T-helper 2 cell treated with Interferon-gamma antibody and Interleukin-4, amounts not matched to agents 5 μg/mL and 100 μg/mL, for 36 hours (primary cell): ENCODE results near the gene GABPB1.

ENCODE experiments used
- DNase-seq: peaks from one replicate; pipeline ENCODE4 v3.0.0; 2021; ENCODE audit warnings: low spot score
- H3K27ac Mint-ChIP-seq: one replicate; pipeline ENCODE4 v1.8.0; 2021; ENCODE audit warnings: mild to moderate bottlenecking, mixed read lengths
- H3K27me3 Mint-ChIP-seq: one replicate; pipeline ENCODE4 v1.8.0; 2021; ENCODE audit warnings: low read depth, mixed read lengths
- H3K36me3 Mint-ChIP-seq: one replicate; pipeline ENCODE4 v1.8.0; 2021; ENCODE audit warnings: low read depth, mixed read lengths
- H3K4me1 Mint-ChIP-seq: one replicate; pipeline ENCODE4 v1.8.0; 2021; ENCODE audit warnings: low read depth, mixed read lengths
- H3K4me3 Mint-ChIP-seq: one replicate; pipeline ENCODE4 v1.8.0; 2022; ENCODE audit warnings: mild to moderate bottlenecking, moderate library complexity, mixed read lengths
- H3K9me3 Mint-ChIP-seq: one replicate; pipeline ENCODE4 v1.8.0; 2021; ENCODE audit warnings: mixed read lengths

Gene GABPB1

DNA sequence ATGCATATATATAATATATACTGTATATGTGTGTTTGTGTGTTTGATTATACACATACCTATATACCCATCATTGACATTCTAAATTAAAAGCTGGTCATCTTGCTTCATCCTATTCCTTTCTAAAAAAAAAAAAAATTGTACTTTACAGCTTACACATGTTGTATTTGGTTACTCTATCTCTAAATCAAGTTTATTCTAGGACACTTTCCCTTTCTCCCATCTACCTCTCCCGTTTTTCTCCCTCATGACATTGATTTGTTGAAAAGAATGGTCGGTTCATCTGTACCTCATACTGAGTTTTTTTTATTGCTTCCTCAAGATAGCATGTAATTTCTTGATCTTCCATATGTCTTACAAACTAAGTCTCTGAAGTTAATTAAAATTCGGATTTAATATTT is 26.9 kb downstream of the GABPB1 start:
- no peak overlapping the region for H3K4me3 Mint-ChIP-seq
- peaks cover 10% of the 10 kb centered on the region for H3K4me1 Mint-ChIP-seq
- H3K9me3 Mint-ChIP-seq = no peaks in the 10 kb centered on the region
- no peaks in the 10 kb centered on the region for H3K27me3 Mint-ChIP-seq
- no peak overlapping the region for H3K27ac Mint-ChIP-seq
- peaks cover 8% of the 10 kb centered on the region for H3K36me3 Mint-ChIP-seq
- DNase-seq = no peak

DNA sequence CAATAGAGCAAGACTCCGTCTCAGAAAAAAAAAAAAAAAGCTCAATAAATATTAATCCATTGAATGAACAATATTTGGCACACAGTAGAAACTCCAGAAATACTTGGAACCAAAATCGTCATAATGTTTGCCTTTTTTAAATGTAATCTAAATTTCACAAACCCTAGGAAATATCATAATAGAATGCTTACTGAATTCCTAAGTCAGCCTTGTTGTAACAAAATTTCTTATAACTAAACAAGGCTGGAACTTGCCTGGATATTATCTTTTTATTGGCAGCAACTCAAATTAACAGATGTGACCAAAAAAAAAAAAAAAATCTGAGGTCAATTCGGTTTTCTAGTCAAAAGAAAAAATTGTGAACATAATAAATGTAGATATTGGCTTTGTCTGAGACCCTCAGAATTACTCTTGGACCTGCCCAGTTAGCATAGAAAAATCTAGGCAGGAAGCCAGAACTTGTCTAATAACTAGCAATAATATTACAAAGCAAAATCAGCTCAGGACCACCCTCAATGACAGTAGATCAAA is 33.3 kb downstream of the GABPB1 start:
- H3K27me3 Mint-ChIP-seq = no peaks in the 10 kb centered on the region
- no peak overlapping the region for H3K27ac Mint-ChIP-seq
- DNase-seq = no peak
- no peaks in the 10 kb centered on the region for H3K9me3 Mint-ChIP-seq
- peaks cover 17% of the 10 kb centered on the region for H3K4me1 Mint-ChIP-seq
- no peak overlapping the region for H3K4me3 Mint-ChIP-seq
- no peaks in the 10 kb centered on the region for H3K36me3 Mint-ChIP-seq

DNA sequence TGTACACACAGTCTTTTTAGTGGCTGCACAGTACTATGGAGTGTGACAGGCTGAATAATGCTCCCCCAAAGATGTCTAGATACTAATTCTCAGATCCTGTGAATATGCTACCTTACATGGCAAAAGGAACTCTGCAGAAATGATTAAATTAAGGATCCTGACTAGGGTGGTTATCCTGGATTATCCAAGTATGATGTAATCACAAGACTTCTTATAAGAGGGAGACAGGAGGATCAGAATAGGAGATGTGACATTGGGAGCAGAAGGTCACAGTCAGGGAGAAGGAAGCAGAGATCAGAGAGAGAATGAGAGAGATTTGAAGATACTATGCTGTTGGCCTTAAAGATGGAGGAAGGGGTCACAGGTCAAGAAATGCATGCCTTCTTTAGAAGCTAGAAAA is 34.5 kb downstream of the GABPB1 start:
- Mint-ChIP-seq H3K36me3 (no peaks in the 10 kb centered on the region), H3K4me1 (peaks cover 19% of the 10 kb centered on the region), H3K27me3 (no peaks in the 10 kb centered on the region), H3K9me3 (no peaks in the 10 kb centered on the region), H3K4me3 (no peak overlapping the region), H3K27ac (no peak overlapping the region)
- DNase-seq = no peak

DNA sequence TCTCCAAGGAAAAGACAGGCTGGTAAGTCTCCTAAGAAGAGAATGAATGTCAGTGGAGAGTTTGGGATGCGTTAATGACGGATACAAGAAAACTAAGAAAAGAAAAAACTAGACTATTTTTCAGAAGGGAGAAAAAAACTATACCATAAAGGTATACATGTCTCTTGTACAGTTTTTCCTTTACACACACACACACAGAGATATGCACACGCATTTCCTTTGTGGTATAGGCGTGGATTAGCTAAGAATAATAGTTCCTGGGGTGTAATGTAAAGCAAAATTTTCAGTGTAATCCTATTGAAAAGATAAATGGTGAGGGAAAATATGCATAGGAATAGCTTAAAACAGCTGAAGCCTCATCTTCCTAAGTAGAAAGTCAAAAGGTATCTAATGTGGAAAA is 36.3 kb downstream of the GABPB1 start:
- no peaks in the 10 kb centered on the region for H3K27me3 Mint-ChIP-seq
- no peaks in the 10 kb centered on the region for H3K36me3 Mint-ChIP-seq
- DNase-seq = no peak
- peak overlapping the region; percentile 88 for H3K27ac Mint-ChIP-seq
- no peaks in the 10 kb centered on the region for H3K9me3 Mint-ChIP-seq
- H3K4me3 Mint-ChIP-seq = peak overlapping the region; percentile 75
- H3K4me1 Mint-ChIP-seq = peaks cover 21% of the 10 kb centered on the region

DNA sequence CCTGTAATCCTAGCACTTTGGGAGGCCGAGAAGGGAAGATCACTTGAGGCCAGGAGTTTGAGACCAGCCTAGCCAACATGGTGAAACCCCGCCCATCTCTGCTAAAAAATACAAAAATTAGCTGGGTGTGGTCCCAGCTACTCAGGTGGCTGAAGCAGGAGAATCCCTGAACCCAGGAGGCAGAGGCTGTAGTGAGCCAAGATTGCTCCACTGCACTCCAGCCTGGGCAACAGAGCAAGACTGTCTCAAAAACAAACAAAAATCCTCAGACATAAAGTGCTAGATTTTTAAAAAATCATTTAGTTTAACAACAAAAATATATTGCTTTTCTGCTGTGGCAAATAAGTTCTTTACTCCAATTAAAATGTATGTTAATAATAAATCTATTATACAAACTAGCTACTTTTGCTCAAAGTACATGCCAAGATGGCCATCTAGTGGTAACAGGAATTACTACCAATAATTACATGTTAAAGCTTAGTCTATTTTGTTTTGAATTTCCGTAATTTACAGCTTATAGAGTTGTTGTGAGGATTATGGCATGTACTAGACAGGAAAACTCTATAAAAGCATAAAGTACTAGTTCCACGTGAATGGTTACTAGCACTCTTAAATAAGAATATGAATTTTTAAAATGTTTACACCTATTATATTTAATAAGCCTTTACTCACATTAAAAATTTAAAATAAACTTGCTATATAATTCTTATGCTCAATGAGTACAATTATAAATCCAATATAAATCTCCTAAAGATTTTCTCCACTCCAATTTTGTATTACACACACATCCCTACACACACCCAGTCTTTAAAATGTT is 39.0 kb downstream of the GABPB1 start:
- Mint-ChIP-seq H3K4me1 (peaks cover 33% of the 10 kb centered on the region), H3K9me3 (no peaks in the 10 kb centered on the region), H3K4me3 (no peak overlapping the region)

DNA sequence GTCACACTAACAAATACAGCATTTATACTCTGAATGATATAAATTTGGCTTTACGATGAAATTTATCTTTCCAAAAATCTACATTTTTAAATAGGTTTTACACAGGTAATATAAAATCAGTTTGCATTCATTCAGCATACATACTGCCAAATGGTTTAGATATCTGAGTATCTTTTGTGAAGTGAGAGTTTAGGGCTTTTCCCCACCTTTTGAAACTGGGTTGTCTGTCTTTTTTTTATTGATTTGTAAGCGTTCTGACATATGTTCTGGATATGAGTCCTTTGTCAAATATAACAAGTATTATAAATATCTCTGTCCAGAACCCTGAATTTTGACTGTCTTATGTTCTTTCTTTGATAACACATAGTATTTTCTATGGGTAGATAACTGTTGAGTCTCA is 42.4 kb downstream of the GABPB1 start:
- Mint-ChIP-seq H3K9me3 (peaks cover 16% of the 10 kb centered on the region), H3K27ac (no peak overlapping the region), H3K4me1 (peaks cover 17% of the 10 kb centered on the region), H3K27me3 (no peaks in the 10 kb centered on the region), H3K36me3 (peaks cover 18% of the 10 kb centered on the region), H3K4me3 (no peak overlapping the region)
- DNase-seq = no peak

More for the DNA sequence above, 39.0 kb downstream of the GABPB1 start:
- Mint-ChIP-seq H3K36me3 (no peaks in the 10 kb centered on the region), H3K27ac (no peak overlapping the region), H3K27me3 (no peaks in the 10 kb centered on the region)
- DNase-seq = no peak

DNA sequence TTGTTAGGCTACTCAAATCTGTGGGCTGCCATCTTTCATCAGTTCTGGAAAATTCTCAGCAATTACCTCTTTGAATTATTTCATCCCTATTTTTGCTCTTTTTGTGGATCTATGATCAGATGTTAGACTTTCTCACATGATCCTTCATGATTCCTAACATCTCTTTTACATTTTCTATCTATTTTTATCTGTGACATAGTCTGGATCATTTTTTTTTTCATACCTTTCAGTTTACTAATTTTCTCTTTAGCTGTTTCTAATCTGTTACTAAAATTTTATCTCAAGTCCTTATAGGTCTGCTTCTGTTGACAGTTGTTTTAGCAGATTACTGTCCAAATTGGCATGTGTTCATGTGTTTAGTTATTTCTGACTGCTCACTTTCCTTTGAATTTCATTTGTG is 47.2 kb downstream of the GABPB1 start:
- DNase-seq = no peak
- Mint-ChIP-seq H3K27me3 (no peaks in the 10 kb centered on the region), H3K27ac (no peak overlapping the region), H3K36me3 (peaks cover 43% of the 10 kb centered on the region), H3K4me1 (peaks cover 11% of the 10 kb centered on the region), H3K9me3 (peaks cover 26% of the 10 kb centered on the region), H3K4me3 (no peak overlapping the region)

DNA sequence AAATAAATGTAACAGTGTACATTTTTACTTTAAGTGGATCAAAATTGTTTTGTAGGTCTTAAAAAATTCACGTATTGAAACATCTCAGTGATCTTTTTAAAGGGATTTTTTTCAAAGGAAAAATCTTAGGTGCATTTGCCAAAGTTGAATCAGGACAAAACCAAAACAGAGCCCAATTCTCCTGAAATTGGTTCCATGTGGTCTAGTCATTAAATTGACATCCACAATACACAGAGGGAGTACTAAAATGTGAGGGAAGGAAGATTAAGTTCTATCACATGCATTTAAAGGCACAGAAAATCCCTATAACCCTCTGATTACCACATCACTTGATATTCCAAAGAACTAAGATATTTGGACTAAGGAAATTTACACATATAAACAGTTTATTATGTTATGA is 50.2 kb downstream of the GABPB1 start:
- H3K9me3 Mint-ChIP-seq = peaks cover 26% of the 10 kb centered on the region
- H3K4me3 Mint-ChIP-seq = no peak overlapping the region
- H3K4me1 Mint-ChIP-seq = peaks cover 5% of the 10 kb centered on the region
- no peaks in the 10 kb centered on the region for H3K27me3 Mint-ChIP-seq
- H3K36me3 Mint-ChIP-seq = peaks cover 64% of the 10 kb centered on the region
- H3K27ac Mint-ChIP-seq = no peak overlapping the region
- DNase-seq = no peak

DNA sequence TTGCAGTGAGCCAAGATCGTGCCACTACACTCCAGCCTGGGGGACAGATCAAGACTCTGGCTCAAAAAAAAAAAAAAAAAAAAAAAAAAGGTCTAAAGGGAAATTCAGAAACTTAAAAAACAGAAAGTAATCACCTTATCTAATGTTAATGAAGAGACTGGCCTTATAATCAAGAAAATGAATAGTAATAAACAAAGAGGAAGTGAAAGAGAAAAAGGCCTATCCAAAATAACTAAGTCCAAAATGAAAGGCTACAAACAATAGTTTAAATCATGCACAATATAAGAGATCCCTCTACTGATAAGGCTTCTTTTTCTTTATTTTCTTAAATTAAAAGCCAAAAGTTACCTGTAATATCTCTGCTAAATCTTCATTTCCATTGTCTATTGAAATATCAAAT is 52.4 kb downstream of the GABPB1 start:
- no peak overlapping the region for H3K27ac Mint-ChIP-seq
- H3K4me1 Mint-ChIP-seq = peaks cover 5% of the 10 kb centered on the region
- H3K9me3 Mint-ChIP-seq = peaks cover 9% of the 10 kb centered on the region
- no peak overlapping the region for H3K4me3 Mint-ChIP-seq
- H3K36me3 Mint-ChIP-seq = peaks cover 52% of the 10 kb centered on the region
- DNase-seq = no peak
- H3K27me3 Mint-ChIP-seq = no peaks in the 10 kb centered on the region

DNA sequence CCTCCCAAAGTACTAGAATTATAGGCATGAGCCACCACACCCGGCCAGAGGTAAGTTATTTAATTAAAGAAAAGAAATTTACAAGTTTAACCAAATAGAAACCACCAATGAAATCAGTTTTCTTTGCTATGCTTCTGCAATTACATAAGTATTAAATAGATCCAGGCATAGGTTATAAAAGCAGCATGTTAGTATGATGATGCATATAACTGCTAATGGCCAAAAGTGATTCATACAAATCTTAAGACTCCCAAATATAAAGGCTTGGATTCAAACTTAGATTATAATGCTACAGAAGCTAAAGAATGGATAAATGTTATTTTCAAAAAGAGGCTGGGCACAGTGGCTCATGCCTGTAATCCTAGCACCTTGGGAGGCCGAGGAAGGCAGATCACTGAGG is 56.7 kb downstream of the GABPB1 start:
- Mint-ChIP-seq H3K27ac (no peak overlapping the region), H3K36me3 (peaks cover 46% of the 10 kb centered on the region), H3K4me1 (peaks cover 5% of the 10 kb centered on the region), H3K4me3 (no peak overlapping the region), H3K27me3 (no peaks in the 10 kb centered on the region), H3K9me3 (no peaks in the 10 kb centered on the region)
- no peak for DNase-seq

DNA sequence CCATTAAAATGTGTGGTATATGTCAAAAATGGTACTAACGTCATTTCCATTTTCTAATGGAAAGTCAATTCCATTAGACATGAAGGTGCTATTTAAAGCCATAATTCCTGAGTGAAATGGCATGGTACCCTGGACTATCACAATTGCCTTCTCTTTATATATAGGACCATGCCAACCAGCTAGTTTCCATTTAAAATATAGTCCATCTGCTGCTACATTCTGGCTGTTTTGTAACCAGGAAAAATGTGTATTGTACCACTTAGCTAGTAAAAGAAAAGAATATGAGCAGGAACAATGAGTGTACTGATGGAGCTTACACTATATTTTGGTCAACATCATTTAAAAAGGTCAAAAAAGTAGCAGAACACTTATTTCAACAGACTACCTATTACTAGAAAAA is 59.0 kb downstream of the GABPB1 start:
- DNase-seq = no peak
- Mint-ChIP-seq H3K4me1 (no peaks in the 10 kb centered on the region), H3K4me3 (no peak overlapping the region), H3K27ac (no peak overlapping the region), H3K27me3 (no peaks in the 10 kb centered on the region), H3K36me3 (peaks cover 36% of the 10 kb centered on the region), H3K9me3 (no peaks in the 10 kb centered on the region)

DNA sequence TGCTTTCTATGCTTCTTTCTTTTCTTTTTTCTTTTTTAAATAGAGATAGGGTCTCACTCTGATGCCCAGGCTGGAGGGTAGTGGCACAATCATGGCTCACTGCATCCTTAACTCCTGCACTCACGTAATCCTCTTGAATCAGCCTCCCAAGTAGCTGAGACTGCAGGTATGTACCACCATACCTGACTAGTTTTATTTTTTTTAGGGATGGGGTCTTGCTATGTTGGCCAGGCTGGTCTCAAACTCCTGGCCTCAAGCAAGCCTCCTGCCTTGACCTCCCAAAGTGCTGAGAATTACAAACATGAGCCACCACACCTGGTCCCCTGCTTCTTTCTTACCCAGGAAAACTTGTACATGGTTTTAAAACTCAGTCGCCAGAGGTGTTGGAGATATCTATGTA is 65.2 kb downstream of the GABPB1 start:
- no peak for DNase-seq
- Mint-ChIP-seq H3K9me3 (no peaks in the 10 kb centered on the region), H3K36me3 (peaks cover 49% of the 10 kb centered on the region), H3K4me3 (no peak overlapping the region), H3K27ac (no peak overlapping the region), H3K4me1 (no peaks in the 10 kb centered on the region), H3K27me3 (no peaks in the 10 kb centered on the region)

DNA sequence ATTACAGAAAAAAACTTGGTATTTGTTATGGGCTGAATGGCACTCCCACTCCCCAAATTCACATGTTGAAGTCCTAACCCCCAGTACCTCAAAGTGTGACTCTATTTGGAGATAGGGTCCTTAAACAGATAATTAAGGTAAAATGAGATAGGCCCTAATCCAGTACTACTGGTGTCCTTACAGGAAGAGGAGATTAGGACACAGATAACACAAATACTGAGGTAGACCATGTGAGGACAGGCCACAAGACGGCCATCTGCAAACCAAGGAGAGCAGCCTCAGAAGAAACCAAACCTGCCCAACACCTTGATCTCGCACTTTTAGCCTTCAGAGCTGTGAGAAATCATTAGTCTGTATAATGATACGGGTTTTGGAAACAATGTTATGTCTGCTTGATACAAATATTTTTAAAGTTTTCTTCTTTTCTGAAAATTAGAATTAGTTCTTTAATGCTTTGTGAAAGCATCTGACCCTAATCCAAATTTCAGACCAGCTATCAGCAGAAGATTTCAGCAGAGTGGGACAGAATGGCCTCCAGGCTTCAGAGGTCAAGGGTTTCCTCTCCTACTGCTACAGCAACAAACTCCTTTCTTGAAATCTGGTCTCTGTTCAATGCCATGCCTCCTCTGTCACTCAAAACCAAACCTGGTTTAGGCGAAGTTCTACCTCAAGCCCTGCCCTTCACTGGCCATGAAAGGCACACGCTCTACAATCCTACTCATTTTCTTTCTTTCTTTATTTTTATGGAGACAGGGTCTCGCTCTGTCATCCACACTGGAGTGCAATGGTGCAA is 67.5 kb downstream of the GABPB1 start:
- Mint-ChIP-seq H3K36me3 (peaks cover 55% of the 10 kb centered on the region), H3K27me3 (no peaks in the 10 kb centered on the region), H3K9me3 (no peaks in the 10 kb centered on the region), H3K4me1 (no peaks in the 10 kb centered on the region), H3K4me3 (no peak overlapping the region), H3K27ac (no peak overlapping the region)
- DNase-seq = no peak

DNA sequence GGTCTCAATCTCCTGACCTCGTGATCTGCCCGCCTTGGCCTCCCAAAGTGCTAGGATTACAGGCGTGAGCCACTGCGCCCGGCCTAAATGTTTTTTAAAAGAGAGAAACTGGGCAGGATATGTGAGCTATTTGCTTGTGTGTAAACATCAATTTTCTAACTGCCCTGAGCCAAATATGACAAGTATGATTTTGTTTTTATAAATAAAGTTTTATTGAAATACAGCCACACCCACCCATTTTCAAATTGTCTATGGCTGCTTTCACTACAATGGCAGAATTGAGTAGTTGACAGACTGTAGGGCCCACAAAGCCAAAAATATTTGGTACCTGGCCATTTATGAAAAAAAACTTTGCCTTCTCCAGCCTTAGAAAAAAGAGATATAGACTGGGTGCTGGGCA is 73.6 kb downstream of the GABPB1 start:
- no peaks in the 10 kb centered on the region for H3K9me3 Mint-ChIP-seq

More for the DNA sequence above, 73.6 kb downstream of the GABPB1 start:
- no peak overlapping the region for H3K27ac Mint-ChIP-seq
- no peak for DNase-seq
- peaks cover 38% of the 10 kb centered on the region for H3K36me3 Mint-ChIP-seq
- H3K4me3 Mint-ChIP-seq = no peak overlapping the region
- H3K27me3 Mint-ChIP-seq = no peaks in the 10 kb centered on the region
- H3K4me1 Mint-ChIP-seq = peaks cover 7% of the 10 kb centered on the region
